HG02623 (cell line): ENCODE measurements around the gene BDP1.
A peak's percentile ranks its signal among the peaks of the same experiment; 100 is the strongest.
"Not testable (repeated sequence)": the region's sequence is repeated elsewhere in the genome, so short reads cannot be mapped to it uniquely, and the experiment has no call there.

Experiments used
- ATAC-seq: cut with Tn5 transposase; IDR thresholded peaks from one replicate; pipeline ENCODE4 v1.9.1; 2021; ENCODE audit warnings: moderate library complexity; ENCODE audit not compliant: unreplicated experiment

BDP1 gene

GRCh38 chr5:71455427-71456361 lies at the start of gene BDP1:
Gene BDP1, plus strand, starts transcription at chr5:71455651. Its CDS starts 227 bp downstream, at chr5:71455878.
- peak; percentile 91 for ATAC-seq

- ATAC-seq = not testable (repeated sequence)
These were observed 45.4 kb upstream of the BDP1 start for GRCh38 chr5:71410088-71410487.

GRCh38 chr5:71415626-71416025 lies 39.8 kb upstream of the BDP1 start:
- ATAC-seq = not testable (repeated sequence)

- ATAC-seq = not testable (repeated sequence)
These were observed 37.4 kb upstream of the BDP1 start for GRCh38 chr5:71418026-71418425.

GRCh38 chr5:71421278-71421677 lies 34.2 kb upstream of the BDP1 start:
- not testable (repeated sequence) for ATAC-seq

DNA sequence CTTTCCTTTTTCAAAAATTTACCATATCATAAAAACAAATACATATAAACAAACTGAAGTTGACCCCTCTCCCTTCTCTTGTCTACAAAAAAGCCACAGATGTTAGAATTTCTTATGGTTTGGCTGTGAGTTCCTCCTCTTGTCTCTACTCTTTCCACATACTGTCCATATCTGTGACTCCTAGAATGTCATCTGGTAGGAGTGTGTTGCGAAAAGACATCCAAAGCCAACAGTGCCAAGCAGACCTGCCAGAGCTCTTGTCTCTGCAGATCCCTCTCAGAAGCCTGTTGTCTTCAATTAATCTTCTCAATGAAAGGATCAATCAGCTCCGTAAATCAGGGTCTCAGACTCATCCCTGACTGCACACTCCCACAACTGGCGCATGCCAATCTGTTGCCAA lies 31.6 kb upstream of the BDP1 start:
- not testable (repeated sequence) for ATAC-seq

DNA sequence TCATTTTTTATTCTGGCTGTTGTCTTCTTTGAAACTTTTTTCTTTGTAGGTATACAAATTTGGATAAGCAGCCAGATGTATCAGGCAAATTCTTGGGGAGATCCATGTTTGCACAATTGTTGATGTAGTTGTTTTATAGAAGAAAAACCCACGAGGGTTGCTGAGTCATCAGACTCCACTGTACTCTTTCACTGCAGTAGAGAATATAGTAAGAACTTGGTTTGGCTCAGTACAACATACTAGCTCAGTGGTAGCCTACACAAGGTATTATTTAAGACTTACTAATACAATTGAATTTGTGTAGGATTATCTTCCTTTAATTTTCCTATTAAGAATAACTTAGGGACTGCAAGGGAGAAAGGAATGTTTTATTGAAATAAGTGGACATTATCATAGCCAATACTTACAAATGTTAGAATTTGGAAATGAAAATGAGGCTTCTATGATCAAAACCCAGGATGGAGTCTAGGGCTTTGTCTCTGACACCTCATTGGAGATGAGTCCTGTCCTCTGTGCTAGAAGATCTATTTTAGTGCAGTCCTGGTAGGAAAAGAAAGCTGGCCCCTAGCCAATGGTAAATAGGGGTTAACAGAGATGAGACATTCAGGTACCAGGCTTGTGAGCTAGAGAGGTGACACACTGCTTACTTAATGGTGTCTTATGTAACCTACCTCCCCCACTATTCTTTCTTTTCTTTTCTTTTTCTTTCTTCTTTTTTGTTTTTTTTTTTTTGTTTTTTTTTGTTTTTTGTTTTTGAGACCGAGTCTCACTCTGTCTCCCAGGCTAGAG lies 28.6 kb upstream of the BDP1 start:
- ATAC-seq = not testable (repeated sequence)

DNA sequence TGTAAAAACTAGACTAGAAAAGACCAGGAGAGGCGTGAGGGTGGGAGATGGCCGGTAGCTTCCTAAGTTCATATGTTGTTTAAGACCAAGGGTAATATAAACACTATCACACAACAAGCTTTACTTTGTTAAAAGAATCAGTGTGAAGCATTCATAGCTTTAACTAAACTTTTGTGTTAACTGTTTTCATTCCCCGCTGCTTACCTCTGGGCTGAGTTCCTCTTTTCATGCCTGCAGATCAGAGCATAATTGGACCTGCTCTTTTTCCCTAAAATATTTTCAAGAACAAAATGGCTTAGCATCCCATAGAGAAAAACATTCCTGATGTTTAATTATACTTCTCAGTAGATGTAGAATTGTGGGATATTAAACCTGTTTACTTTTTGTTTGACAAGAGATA lies 23.0 kb upstream of the BDP1 start:
- not testable (repeated sequence) for ATAC-seq

GRCh38 chr5:71434825-71435224 lies 20.6 kb upstream of the BDP1 start:
- ATAC-seq = not testable (repeated sequence)

- not testable (repeated sequence) for ATAC-seq
These were observed 13.9 kb upstream of the BDP1 start for GRCh38 chr5:71441564-71441963.

DNA sequence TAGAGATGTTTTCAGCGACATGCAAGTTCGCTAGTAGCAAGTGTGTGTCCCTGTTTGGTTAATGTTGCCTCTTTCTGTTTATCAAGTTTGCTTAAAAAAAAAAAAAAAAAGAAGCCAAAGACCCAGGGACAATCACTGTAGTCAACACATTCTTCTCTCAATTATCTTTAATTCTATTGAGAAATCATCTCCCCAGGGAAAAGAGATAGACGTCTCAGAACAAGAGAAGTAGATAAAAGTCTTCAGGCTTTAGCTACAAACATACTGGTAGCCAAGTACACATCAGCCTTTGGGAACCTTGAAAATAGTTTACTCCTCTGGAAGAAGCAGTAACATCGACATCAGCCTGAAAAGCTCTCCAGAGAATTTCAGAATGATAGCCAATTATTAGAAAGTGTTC lies 11.6 kb upstream of the BDP1 start:
- ATAC-seq = not testable (repeated sequence)

DNA sequence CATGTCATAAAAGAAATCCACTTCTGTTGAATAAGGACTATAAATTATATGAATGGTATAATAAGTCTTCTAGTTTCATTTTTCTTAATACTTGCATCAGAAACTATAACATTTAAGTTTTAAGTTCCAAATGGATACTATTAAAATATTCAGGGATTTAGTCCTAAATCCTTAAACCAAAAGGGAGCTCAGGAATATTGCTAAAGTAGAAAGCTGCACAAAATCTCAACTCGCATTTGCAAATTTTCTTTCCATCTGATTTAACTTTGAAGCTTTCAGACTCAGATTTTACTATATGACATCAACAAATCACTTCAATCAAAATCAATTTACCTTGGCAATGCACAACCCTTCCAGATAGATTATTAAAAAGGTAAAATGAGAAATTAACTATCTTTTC lies 10.4 kb upstream of the BDP1 start:
- not testable (repeated sequence) for ATAC-seq

GRCh38 chr5:71445523-71446152 lies 9.8 kb upstream of the BDP1 start:
- not testable (repeated sequence) for ATAC-seq

DNA sequence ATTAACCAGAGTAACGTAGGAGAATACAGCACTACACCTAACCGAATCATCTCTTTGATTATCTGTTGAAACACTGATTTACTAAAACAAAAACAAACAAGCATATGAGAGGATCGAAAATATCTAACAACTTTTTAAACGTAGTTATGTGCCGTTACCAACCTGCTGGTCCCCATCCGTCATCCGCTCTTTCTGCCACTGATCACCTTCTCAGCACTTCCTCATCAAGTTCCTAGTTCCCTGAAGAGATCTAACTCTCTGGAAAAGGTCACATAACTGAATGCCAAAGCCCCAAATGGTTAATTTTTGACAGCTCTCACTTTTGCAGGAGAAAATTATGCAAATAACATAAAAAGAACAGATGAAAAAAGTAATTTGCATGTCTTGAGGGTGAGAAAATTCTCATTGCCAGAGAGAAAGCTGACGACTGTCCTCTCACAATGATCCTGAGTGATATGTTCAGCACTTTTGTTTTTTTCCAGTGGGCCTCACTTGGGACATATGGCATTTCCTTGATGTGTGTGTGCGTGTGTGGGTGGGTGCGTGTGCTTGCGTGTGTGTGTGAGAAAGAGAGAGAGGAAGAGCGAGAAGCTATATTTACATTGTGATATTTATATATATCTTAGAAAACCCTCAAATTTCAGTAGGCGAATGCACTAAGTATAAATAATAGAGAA lies 8.8 kb upstream of the BDP1 start:
- peak; percentile 9 for ATAC-seq

DNA sequence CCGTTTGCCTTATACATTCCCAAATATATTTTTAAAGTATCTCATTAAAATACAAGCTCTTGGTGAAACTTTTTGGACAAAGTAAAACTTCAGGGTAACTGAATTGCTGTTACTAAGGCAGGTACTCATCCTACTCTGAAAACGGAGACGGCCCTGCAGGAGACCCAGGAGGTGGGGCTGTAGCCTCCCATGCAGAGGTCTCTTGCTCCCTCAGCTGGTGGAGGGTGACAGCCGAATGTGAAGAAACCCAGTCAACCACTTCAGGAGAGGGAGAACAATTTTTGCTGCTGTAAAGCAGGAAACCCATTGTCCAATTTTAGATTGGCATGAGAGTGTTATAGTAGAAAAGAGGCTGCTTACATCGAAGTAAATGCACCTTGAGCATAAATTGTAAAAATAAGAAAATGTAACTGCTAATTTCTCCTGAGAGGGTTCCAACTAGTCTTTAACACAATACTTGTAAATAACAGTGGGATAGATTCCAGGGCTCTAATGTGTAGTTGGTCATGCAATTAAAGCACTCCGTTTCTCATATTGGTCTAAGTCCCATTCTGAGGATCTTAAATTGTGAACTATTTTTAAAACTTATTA lies 8.1 kb upstream of the BDP1 start:
- peak; percentile 97 for ATAC-seq

GRCh38 chr5:71452876-71453275 lies 2.6 kb upstream of the BDP1 start:
- no peak for ATAC-seq

DNA sequence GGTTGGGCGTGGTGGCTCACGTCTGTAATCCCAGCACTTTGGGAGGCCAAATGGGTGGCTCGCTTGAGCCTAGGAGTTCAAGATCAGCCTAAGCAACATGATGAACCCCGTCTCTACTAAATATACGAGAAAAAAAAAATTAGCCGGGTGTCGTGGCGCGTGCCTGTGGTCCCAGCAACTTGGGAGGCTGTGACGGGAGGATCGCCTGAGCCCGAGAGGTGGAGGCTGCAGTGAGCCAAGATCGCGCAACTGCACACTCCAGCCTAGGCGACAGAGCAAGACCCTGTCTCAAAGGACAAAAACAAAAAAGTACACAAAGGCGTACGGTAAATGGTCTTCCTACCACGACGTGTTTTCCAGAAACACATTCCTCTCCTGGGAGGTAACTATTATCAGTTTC lies 538 bp upstream of the BDP1 start:
- ATAC-seq = no peak

DNA sequence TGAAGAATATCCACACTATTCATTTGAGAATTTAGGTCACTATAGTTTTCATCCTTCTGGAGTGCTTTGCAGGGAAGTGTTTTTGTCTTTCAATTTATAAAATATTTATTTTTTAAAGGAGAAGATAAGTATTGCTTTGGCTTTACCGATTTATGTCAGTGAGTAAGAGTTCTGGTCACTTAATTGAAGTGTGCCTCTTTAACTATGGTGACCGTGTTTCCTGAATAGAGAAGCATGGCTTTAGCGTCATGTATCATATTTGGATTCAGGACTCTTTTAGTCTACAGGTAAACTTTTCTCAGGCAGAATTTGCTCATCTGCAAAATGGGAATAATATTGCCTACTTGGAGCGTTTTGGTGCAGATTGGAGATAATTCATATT lies 902 bp downstream of the BDP1 start:
- no peak for ATAC-seq

DNA sequence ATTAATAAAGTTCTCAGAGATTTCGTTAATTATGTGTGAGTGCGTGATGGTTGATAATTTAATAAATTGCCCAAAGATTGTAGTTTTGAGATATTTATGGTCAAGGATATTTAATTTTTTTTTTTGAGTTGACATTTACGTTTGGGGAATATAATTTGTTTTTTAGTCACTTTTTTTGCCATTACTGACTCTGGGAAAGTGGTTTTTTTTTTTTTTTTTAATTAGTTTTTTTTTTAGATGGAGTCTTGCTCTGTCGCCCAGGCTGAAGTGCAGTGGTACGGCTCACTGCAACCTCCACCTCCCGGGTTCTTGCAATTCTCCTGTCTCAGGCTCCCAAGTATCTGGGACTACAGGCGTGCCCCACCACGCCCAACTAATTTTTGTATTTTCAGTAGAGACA lies 1.7 kb downstream of the BDP1 start:
- ATAC-seq = no peak

DNA sequence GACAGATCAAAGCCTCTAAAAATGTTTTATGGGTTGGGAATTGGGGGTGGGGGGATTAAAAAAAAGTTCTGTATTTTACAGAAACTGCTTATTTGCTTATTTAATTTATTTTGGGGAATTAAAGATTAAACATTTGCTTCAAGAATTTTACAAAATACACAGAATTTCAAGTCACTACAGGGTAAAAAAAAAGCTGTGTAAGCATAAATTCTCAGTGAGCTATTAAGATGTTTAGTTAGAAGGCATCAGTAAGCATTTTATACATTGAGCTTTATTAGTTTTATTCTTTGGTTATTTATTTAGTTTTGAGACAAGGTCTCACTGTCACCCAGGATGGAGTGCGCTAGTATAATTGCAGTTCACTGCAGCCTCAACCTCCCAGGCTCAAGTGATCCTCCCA lies 5.2 kb downstream of the BDP1 start:
- no peak for ATAC-seq
